Muscle layer of duodenum (tissue), 2 donors: ENCODE data around the gene NEAT1.
"Not testable (repeated sequence)": the region's sequence is repeated elsewhere in the genome, so short reads cannot be mapped to it uniquely, and the experiment has no call there.

Experiments used
- H3K27ac ChIP-seq: one replicate; pipeline ENCODE4 v1.7.0; 2013; ENCODE audit warnings: mild to moderate bottlenecking, low read length
- H3K27me3 ChIP-seq: one replicate; pipeline ENCODE4 v1.7.0; 2013; ENCODE audit warnings: low read depth, mild to moderate bottlenecking, control low read depth, low read length
- H3K36me3 ChIP-seq, 2 donors: one replicate each; pipeline ENCODE4 v1.7.0; 2013; ENCODE audit warnings: low read length in 2 of 2, control low read depth in 1 of 2, mild to moderate bottlenecking in 1 of 2; ENCODE audit not compliant: insufficient read depth in 2 of 2, control insufficient read depth in 1 of 2
- H3K4me1 ChIP-seq, 2 donors: one replicate each; pipeline ENCODE4 v1.7.0; 2013; ENCODE audit warnings: low read length in 2 of 2, mild to moderate bottlenecking in 2 of 2, control low read depth in 1 of 2, moderate library complexity in 1 of 2; ENCODE audit not compliant: insufficient read depth in 2 of 2, control insufficient read depth in 1 of 2
- H3K4me3 ChIP-seq, 2 donors: one replicate each; pipeline ENCODE4 v1.7.0; 2013; ENCODE audit warnings: low read length in 2 of 2, low read depth in 1 of 2, mild to moderate bottlenecking in 1 of 2
- H3K9me3 ChIP-seq, 2 donors: one replicate each; pipeline ENCODE4 v1.7.0; 2013; ENCODE audit warnings: low read length in 2 of 2, control low read depth in 1 of 2, mild to moderate bottlenecking in 1 of 2; ENCODE audit not compliant: control insufficient read depth in 1 of 2
- donor health status: healthy.

Gene NEAT1

DNA sequence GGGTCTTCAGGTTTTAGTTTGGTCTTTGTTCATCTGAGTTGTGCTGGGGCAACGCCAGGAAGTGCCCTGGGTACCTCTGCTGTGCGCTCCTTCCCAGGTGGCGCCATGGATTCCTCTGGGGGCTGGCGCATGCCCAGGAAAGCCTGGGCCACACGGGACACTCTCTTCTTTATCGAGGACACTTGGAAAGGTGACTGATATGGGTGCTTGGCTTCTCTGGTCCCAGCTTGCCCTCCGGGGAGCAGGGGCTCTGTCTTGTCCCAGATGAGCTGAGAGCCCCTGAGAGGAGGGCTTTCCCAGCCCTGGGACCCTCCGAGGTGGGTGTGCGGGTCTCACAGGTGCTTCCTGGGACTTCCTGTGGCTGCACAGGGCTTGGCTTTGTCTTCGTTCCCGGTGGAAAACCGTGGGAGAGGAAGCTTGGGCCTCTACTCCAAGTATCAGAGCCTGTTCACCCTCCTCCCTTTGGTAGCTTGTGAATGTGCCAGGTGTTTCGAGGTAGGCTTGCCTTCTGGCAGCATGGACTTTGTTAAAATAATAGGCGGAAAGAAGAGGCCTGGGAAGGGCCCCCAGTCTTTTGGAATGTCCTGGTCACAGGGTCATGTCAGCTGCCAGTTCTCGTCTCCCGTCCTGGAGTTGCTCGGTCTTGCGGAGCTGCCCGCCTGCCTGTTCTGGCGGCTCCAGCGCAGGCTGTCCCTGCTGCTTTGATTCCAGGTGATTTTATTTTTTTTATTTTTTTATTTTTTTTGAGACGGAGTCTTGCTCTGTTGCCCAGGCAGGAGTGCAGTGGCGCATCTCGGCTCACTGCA, 10.1 kb upstream of the NEAT1 start:
- H3K27me3 ChIP-seq, result no peaks in the 10 kb centered on the region
- peaks cover 17 to 46% of the 10 kb centered on the region in 2 donors for H3K36me3 ChIP-seq
- H3K27ac ChIP-seq, result no peak overlapping the region
- no peak overlapping the region for H3K4me3 ChIP-seq
- peaks cover 16 to 18% of the 10 kb centered on the region in 2 donors for H3K4me1 ChIP-seq
- H3K9me3 ChIP-seq, result no peaks in the 10 kb centered on the region

DNA sequence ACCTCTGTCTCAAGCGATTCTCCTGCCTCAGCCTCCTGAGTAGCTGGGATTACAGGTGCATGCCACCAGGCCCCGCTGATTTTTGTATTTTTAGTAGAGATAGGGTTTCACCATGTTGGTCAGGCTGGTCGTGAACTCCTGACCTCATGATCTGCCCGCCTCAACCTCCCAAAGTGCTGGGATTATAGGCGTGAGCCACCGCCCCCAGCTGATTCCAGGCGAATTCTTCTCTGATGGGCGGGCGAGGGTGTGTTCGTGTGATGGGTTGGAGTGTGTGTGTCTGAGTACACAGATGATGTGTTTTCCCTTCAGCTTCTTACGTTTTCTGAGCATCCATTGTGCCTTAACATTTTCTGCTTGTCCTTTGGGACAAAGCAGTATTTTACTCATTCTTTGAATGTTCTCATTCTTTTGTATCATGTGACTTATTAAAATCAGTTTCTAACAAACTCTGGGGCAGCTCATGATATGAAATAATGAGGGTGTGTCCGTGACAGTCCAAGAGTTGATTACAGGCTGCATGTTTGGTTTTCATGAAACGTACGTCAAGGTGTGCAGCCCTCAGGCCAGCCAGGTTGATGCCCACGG, 9.4 kb upstream of the NEAT1 start:
- not testable (repeated sequence) for H3K27ac ChIP-seq, H3K27me3 ChIP-seq, H3K4me3 ChIP-seq, H3K9me3 ChIP-seq
- Histone ChIP-seq H3K36me3 (peaks cover 17 to 42% of the 10 kb centered on the region in 2 donors), H3K4me1 (peaks cover 22 to 23% of the 10 kb centered on the region in 2 donors)

DNA sequence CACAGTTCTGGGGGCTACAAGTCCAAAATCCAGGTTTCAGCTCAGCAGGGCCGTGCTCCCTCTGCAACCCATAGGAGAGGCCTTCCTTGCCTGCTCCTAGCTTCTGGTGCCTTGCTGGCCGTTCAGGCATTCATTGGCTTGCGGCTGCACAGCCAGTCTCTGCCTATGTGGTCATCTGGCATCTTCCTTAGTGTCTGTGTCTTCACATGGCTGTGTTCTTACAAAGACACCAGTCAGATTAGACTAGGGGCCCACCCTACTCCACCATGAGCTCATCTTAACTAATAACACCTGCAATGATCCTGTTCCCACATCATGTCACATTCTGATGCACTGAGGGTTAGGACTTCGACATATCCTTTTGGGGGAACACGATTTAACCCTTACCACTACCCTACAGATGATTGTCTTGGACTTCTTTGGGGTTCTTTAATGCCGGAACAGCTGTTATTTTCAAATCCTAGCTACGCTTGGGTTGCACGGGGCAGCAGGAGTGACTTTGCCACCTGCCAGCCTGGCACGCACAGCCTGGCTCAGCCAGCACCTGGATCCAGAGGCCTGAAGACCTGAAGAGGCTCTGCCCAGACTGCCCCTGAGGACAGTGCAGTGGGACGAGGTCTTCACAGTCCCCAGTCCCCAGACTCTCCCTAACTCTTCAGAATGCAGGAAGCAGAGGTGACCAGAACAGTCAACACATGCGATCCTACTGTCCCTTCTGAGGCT, 7.7 kb upstream of the NEAT1 start:
- peaks cover 22 to 32% of the 10 kb centered on the region in 2 donors for H3K4me1 ChIP-seq

DNA sequence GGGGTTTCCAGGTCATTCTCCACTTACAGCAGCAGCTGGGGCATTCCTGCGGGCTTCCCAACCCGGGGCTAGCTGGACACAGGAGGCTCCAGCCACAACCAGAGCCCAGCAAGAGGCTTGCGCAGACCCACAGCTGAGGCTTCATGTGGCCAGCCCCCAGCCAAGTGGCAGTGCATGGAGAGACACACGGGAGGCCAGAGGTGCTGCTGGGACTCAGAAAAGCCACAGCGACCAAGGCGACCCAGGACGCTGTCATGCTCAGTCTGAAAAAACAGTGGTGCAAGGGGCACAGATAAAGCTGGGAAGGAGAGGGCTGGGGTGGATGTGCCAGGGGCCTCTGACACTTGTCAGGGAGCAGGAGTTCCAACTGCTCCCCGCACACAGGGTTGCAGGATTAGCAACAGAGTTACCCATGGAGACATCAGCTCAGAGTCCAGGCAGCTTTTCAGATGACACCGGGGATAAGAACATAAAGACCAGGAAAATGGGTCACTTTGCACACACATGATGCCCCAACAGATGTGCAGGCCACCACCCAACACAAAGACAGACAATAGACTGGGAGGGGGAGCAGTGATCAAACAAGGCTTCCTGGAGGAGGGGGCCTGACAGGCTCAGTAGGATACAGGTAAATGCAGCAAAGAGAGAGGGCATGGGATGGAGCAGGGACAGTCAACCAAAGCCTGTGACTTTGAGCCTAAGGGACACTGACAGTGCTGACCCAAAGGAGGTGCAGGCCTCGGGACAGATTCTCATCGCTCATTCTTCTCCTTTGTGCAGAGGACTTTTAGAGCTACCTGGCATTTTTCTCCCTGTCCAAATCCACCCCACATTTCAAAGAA, 6.9 kb upstream of the NEAT1 start:
- peak overlapping the region; percentile 71 to 100 for H3K4me3 ChIP-seq
- H3K4me1 ChIP-seq, result peaks cover 22 to 37% of the 10 kb centered on the region in 2 donors

More for the DNA sequence above, 7.7 kb upstream of the NEAT1 start:
- Histone ChIP-seq H3K27ac (no peak overlapping the region), H3K27me3 (no peaks in the 10 kb centered on the region), H3K9me3 (no peaks in the 10 kb centered on the region), H3K36me3 (peaks cover 10 to 39% of the 10 kb centered on the region in 2 donors), H3K4me3 (no peak overlapping the region)

DNA sequence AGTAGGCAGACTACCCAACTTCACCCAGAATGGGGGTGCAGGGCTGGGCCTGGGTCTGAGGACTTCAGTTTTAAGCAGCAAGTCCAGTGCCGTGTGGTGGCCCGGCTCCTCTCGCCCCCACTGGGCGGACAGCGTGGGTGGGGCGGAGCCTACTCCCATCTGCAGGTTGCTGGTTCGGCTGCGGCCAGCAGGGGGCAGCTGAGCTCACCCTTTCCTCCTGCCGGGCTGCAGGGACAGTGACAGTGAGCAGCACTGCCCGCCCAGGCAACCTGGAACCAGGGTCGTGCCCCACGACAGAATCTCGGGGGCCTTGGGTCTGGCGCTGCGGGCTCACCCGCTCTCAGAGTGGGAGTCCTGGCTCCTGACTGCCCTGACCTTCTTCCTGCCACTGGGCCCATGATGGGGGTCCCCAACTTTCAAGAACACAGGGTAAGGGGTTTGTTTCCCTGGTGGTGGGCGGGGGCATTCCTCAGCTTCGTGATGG, 6.2 kb upstream of the NEAT1 start:
- peaks cover 22 to 40% of the 10 kb centered on the region in 2 donors for H3K4me1 ChIP-seq
- H3K27ac ChIP-seq, result peak overlapping the region; percentile 100
- H3K9me3 ChIP-seq, result no peaks in the 10 kb centered on the region
- H3K36me3 ChIP-seq, result peaks cover 9 to 40% of the 10 kb centered on the region in 2 donors
- no peaks in the 10 kb centered on the region for H3K27me3 ChIP-seq
- peak overlapping the region; percentile 71 to 100 for H3K4me3 ChIP-seq

More for the DNA sequence above, 6.9 kb upstream of the NEAT1 start:
- Histone ChIP-seq H3K36me3 (peaks cover 10 to 43% of the 10 kb centered on the region in 2 donors), H3K27me3 (no peaks in the 10 kb centered on the region), H3K27ac (peak overlapping the region; percentile 100), H3K9me3 (no peaks in the 10 kb centered on the region)

DNA sequence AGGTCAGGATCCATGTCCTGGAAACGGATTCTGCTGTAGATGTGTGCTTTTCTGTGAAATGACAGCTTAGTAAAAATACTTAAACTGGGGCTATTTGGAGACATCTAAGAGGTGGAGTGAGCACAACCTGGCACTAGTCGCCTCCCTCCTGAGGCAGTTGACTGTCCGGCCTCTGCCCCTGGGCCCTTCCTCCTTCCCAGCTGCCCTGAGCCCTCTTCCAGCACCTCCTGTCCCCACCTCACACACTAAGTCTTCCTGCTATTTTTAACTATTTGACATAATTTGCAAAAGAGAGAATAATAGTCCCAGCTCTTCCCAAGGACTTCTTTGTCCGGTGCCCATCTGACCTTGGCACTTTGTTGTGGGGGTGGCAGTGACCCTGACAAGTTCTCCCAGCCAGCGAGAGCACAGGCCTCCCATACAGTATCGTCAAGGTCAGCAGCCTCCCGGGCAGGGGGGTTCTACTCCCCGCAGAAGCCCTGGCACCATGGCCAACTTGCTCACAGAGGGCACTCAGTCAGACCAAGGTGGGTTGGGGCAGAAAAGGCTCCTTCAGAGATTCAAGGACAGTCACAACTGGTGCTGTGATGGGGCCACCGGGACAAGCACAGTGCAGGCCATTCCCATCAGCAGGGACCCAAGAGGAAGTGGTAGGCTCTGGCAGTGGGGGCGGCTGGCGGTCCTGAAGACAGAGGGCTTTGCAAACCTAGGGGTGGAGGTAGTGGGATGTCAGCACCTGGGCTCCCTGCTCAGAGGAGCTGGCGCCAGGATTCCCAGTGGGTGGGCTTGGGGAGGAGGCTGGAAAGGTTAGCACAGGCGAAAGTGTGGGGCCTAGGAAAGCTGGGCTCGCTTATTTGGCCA, 5.5 kb upstream of the NEAT1 start:
- H3K4me1 ChIP-seq, result peaks cover 22 to 40% of the 10 kb centered on the region in 2 donors

DNA sequence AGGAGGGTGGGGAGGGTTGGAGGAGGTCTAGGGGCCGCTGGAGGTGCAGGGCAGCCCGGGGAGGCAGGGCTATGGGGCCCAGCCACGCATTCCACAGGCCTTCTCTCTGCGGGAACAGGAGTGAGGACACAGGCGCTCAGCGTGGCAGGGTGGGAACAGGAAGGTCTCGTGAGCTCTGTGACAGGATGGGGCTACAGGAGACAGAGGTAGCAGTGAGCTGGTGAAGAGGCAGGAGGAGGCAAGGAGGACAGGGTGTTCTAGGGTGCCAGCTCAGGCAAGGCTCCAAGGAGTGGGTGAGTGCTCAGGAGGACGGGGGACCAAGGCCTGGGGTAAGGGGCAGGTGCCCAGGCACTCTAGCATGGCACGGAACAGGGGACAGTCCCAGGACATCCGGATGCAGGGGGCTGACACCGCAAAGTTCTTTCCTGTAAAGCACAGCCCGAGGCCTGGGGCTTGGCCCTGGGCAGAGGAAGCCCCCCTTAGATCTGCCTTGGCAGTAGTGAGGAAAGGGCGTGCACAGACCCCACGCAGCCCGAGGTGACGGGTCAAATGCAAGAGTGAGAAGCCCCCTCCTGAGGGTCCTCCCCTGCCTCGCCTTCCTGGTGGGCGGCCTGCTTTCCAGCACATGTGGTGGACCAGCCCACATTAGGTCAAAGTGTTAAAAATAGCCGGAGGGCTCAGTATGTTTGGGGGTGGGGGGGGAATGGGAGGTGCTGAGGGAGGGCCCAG, 4.7 kb upstream of the NEAT1 start:
- Histone ChIP-seq H3K27me3 (no peaks in the 10 kb centered on the region), H3K27ac (peak overlapping the region; percentile 100), H3K36me3 (peaks cover 5 to 45% of the 10 kb centered on the region in 2 donors), H3K4me3 (peak overlapping the region; percentile 71 to 100), H3K4me1 (peaks cover 22 to 40% of the 10 kb centered on the region in 2 donors), H3K9me3 (no peaks in the 10 kb centered on the region)

More for the DNA sequence above, 5.5 kb upstream of the NEAT1 start:
- no peaks in the 10 kb centered on the region for H3K27me3 ChIP-seq
- H3K4me3 ChIP-seq, result peak overlapping the region; percentile 71 to 100
- peaks cover 5 to 40% of the 10 kb centered on the region in 2 donors for H3K36me3 ChIP-seq
- no peaks in the 10 kb centered on the region for H3K9me3 ChIP-seq
- peak overlapping the region; percentile 100 for H3K27ac ChIP-seq

DNA sequence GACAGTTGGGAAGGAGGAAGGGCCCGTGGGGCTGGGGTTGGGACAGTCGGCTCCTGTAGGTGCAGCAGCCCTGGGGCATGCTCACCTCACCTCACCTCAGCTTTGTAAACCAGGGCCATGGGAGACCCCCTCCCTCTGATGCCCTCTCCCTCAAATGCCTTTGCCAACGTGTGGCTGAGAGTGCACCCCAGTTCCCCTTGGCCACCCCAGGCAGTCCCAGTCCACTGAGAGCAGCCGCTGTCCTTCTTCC, 4.2 kb upstream of the NEAT1 start:
- no peaks in the 10 kb centered on the region for H3K9me3 ChIP-seq
- peak overlapping the region; percentile 100 for H3K27ac ChIP-seq
- peaks cover 5 to 50% of the 10 kb centered on the region in 2 donors for H3K36me3 ChIP-seq
- H3K4me1 ChIP-seq, result peaks cover 22 to 40% of the 10 kb centered on the region in 2 donors
- H3K27me3 ChIP-seq, result no peaks in the 10 kb centered on the region
- H3K4me3 ChIP-seq, result peak overlapping the region; percentile 71 to 100

DNA sequence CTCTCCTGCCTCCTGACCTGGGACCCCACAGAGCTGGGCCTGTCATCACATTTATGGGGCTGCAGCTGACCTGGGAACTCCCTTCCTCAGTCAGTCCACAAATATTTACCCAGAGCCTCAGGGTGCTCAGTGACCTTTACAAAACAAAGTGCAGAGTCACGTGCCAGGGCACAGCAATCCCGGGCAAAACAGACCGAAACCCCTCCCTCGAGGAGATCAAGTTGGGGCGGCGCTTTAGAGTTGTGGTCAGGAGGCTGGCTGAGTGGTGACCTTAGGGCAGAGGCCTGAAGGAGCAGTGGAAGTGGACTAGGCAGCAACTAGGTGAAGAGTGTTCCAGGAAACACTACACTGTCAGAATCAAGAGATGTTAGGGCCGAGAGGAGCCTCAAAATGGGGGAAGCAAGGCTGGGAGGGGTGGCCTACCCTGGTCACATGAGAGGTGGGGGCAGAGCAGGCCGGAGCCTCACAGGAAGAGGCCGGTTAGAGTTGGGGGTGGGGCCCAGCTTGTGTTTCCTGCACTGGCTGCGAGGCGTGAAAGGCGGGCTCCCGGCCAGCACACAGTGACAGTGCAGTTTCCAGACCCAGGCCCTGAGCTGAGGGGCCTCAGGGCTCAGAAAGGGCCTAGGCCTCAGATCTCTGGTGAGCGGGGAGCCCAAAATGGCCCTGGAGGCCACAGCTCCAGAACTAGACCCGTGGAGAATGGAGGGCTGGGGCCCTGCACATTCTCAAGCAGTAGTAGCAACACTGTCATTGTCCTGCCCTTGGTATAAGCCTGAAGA, 3.7 kb upstream of the NEAT1 start:
- no peaks in the 10 kb centered on the region for H3K27me3 ChIP-seq
- H3K4me1 ChIP-seq, result peaks cover 22 to 40% of the 10 kb centered on the region in 2 donors
- H3K9me3 ChIP-seq, result no peaks in the 10 kb centered on the region
- H3K4me3 ChIP-seq, result peak overlapping the region; percentile 71 to 100
- H3K27ac ChIP-seq, result peak overlapping the region; percentile 100
- peaks cover under 1 to 50% of the 10 kb centered on the region in 2 donors for H3K36me3 ChIP-seq
